Measurements from ENCODE around the gene TMEM60. TPM values are rescaled to one million over a fixed set of nuclear protein-coding genes. Genes with fewer than 3 reads are reported as not detected.

The TMEM60 gene
- total and polyA plus RNA-seq, 2 of the 8 experiments (the other 6 are each of a cell fraction or from before 2014, with no cell fraction given), result 22.1 to 29.2 TPM

- TF ChIP-seq SP1 (IDR thresholded peaks at IDR 0.05; ENCODE audit: low read depth, low read length) (no peak), POLR2AphosphoS5 (IDR thresholded peaks at IDR 0.05; ENCODE audit: low read depth, low read length) (no peak), SP2 (IDR thresholded peaks at IDR 0.05; ENCODE audit: low read length) (no peak), ZNF274 (IDR thresholded peaks at IDR 0.05; ENCODE audit: borderline replicate concordance, extremely low read depth, low read length) (no peak), CHD1 (IDR thresholded peaks at IDR 0.05; ENCODE audit: low read depth, low read length) (no peak), HDAC2 (IDR thresholded peaks at IDR 0.05; ENCODE audit: borderline replicate concordance in 1 of 2, low read depth in 2 of 2, low read length in 2 of 2) (peak; percentile 2 to 23; a peak in 1 of 4 replicates), RAD21 (IDR thresholded peaks at IDR 0.05 in 1 of 2, conservative IDR thresholded peaks at IDR 0.05 in 1 of 2; ENCODE audit: low read depth in 2 of 2, low read length in 2 of 2) (no peak), ATF3 (IDR thresholded peaks at IDR 0.05; ENCODE audit: insufficient read depth, low read depth, low read length) (no peak), TCF12 (IDR thresholded peaks at IDR 0.05; ENCODE audit: low read depth, low read length) (no peak), POLR2A (IDR thresholded peaks at IDR 0.05; ENCODE audit: control extremely low read depth in 1 of 2, low read depth in 2 of 2, low read length in 2 of 2) (peak in 1 of 2 experiments; percentile 51; a peak in 1 of 3 replicates), YY1 (IDR thresholded peaks at IDR 0.05; ENCODE audit: low read depth, low read length) (no peak), CTCF (IDR thresholded peaks at IDR 0.05; ENCODE audit: control extremely low read depth in 1 of 3, insufficient read depth in 1 of 3, low read depth in 1 of 3, low read length in 3 of 3) (no peak), CTBP2 (IDR thresholded peaks at IDR 0.05; ENCODE audit: borderline replicate concordance, insufficient read depth, insufficient read length, low read length) (no peak), PHF8 (conservative IDR thresholded peaks at IDR 0.05; ENCODE audit: low read depth, low read length) (peak; percentile 71), RBBP5 (IDR thresholded peaks at IDR 0.05; ENCODE audit: borderline replicate concordance, low read depth, low read length) (no peak), MAFK (IDR thresholded peaks at IDR 0.05; ENCODE audit: low read depth, low read length) (no peak), CEBPB (IDR thresholded peaks at IDR 0.05; ENCODE audit: low read depth, low read length) (no peak), GTF2F1 (IDR thresholded peaks at IDR 0.05; ENCODE audit: borderline replicate concordance, low read depth, low read length) (no peak), EGR1 (IDR thresholded peaks at IDR 0.05; ENCODE audit: borderline replicate concordance, low read depth, low read length) (no peak), BCL11A (IDR thresholded peaks at IDR 0.05; ENCODE audit: low read depth in 2 of 2, low read length in 2 of 2) (no peak), CBX8 (IDR thresholded peaks at IDR 0.05; ENCODE audit: borderline replicate concordance, low read depth, low read length) (no peak), MAX (IDR thresholded peaks at IDR 0.05) (peak; percentile 55)
Observed at GRCh38 chr7:77797734-77798393, 370 bp downstream of the TMEM60 start (continued).
